HepG2 (cell line): ENCODE results near the gene GPR12. TPM values are rescaled to one million over a fixed set of nuclear protein-coding genes. Genes with fewer than 3 reads are reported as not detected.

Source experiments
- ATAC-seq: fragments of 200-7000 bp; cut with Tn5 transposase; 3 replicates; pipeline ENCODE4 v1.9.1; 2020; ENCODE audit warnings: mild to moderate bottlenecking, moderate library complexity
- BruUV-seq: library from RNA; stranded (reverse); fragments of 400-500 nt; replicated peaks from 2 replicates; lab custom pipeline; 2021; lab: Mats Ljungman, UMichigan
- CTCF ChIA-PET: fragments of 300-600 bp; formaldehyde crosslinking; extraction: SDS; loops from one replicate; lab custom pipeline; 2021; ENCODE audit warnings: low total read pairs, inconsistent platforms, low intra/inter-chr PET ratio; lab: Yijun Ruan, JAX
- POLR2A ChIA-PET: fragments of 350-600 bp; sonication (Branson Sonifier 250); formaldehyde crosslinking; loops from one replicate; lab custom pipeline; 2020; ENCODE audit warnings: antibody characterized with exemption, inconsistent platforms; lab: Yijun Ruan, JAX
- DNase-seq: peaks from one replicate; pipeline ENCODE4 v3.0.0-alpha.2; 2015; ENCODE audit warnings: low spot score
- FAIRE-seq: peaks from 3 replicates; lab custom pipeline; 2011; peaks lifted over from hg19 to GRCh38; lab: Jason Lieb, UNC
- H2AFZ ChIP-seq: one replicate; pipeline ENCODE4 v1.6.1; 2011; ENCODE audit warnings: low read length, inconsistent platforms
- H3K27ac ChIP-seq: fragments of 300-600 bp; 3 replicates; pipeline ENCODE4 v1.8.0; 2011; ENCODE audit warnings: mixed run types, mild to moderate bottlenecking, mixed read lengths, low read length, inconsistent platforms; ENCODE audit not compliant: insufficient read depth; ENCODE audit errors: extremely low read length
- H3K27me3 ChIP-seq, 2 experiments: fragments of 200-600 bp in 1 of 2; 2 replicates in 1 of 2; 3 replicates in 1 of 2; pipeline versions ENCODE4 v1.6.0 to v1.8.0; 2011; ENCODE audit warnings: low read length in 2 of 2, mild to moderate bottlenecking in 2 of 2, moderate library complexity in 2 of 2, inconsistent platforms in 1 of 2; ENCODE audit not compliant: insufficient read depth in 2 of 2, control insufficient read depth in 1 of 2
- H3K36me3 ChIP-seq, 2 experiments: fragments of 200-600 bp in 1 of 2; replicated peaks in 1 of 2; 2 replicates in 1 of 2; 3 replicates in 1 of 2; pipeline versions ENCODE4 v1.5.1 to v1.8.0; 2011; ENCODE audit warnings: low read length in 2 of 2, inconsistent platforms in 1 of 2; ENCODE audit not compliant: insufficient read depth in 2 of 2, control insufficient read depth in 1 of 2
- H3K4me1 ChIP-seq: 2 replicates; pipeline ENCODE4 v1.5.1; 2012; ENCODE audit warnings: low read length, inconsistent platforms; ENCODE audit not compliant: insufficient read depth
- H3K4me2 ChIP-seq: 2 replicates; pipeline ENCODE4 v1.6.0; 2011; ENCODE audit warnings: low read depth, low read length, inconsistent platforms
- H3K4me3 ChIP-seq, 3 experiments: fragments of 200-600 bp in 1 of 3; sonication (generic), shearing (Covaris generic) in 1 of 3; replicated peaks in 1 of 3; 2 replicates each; pipeline ENCODE4 v1.5.1; 2011 to 2016; ENCODE audit warnings: low read length in 3 of 3, inconsistent platforms in 2 of 3, low read depth in 2 of 3, mild to moderate bottlenecking in 2 of 3, control low read depth in 1 of 3, mixed read lengths in 1 of 3; ENCODE audit not compliant: insufficient read depth in 1 of 3
- H3K79me2 ChIP-seq: one replicate; pipeline ENCODE4 v1.6.1; 2011; ENCODE audit warnings: low read length, inconsistent platforms; ENCODE audit not compliant: insufficient read depth
- H3K9ac ChIP-seq: 2 replicates; pipeline ENCODE4 v1.6.0; 2011; ENCODE audit warnings: mild to moderate bottlenecking, low read depth, low read length, inconsistent platforms; ENCODE audit not compliant: insufficient read depth
- H3K9me3 ChIP-seq: 2 replicates; pipeline ENCODE4 v1.5.1; 2012; ENCODE audit warnings: mild to moderate bottlenecking, low read length
- H4K20me1 ChIP-seq: 2 replicates; pipeline ENCODE4 v1.6.0; 2011; ENCODE audit warnings: inconsistent platforms, mild to moderate bottlenecking, low read length, moderate library complexity; ENCODE audit not compliant: insufficient read depth
- FOXA1 ChIP-seq, 2 experiments: fragments of 450-650 bp in 1 of 2; sonication (generic) in 1 of 2; formaldehyde crosslinking in 1 of 2; IDR thresholded peaks; 2 replicates each; pipeline versions ENCODE4 v1.4.0 to v1.6.1; 2016 to 2020; ENCODE audit warnings: missing genetic modification reagents in 1 of 2
- PAX8 ChIP-seq: sonication (generic); formaldehyde crosslinking; IDR thresholded peaks from 2 replicates; pipeline ENCODE4 v1.8.0; 2022; ENCODE audit warnings: mild to moderate bottlenecking, missing genetic modification reagents, borderline replicate concordance
- PCBP1 ChIP-seq: fragments of 200-400 bp; formaldehyde crosslinking; IDR thresholded peaks from 2 replicates; pipeline ENCODE4 v1.6.1; 2017; ENCODE audit warnings: mild to moderate bottlenecking, low read depth, low read length, borderline replicate concordance
- RAD51 ChIP-seq: fragments of 450-650 bp; IDR thresholded peaks from 2 replicates; pipeline ENCODE4 v1.6.1; 2016; ENCODE audit warnings: borderline replicate concordance
- whole genome bisulfite sequencing: methylation state at CpG from one replicate; pipeline ENCODE4 v1.1.6; 2017; ENCODE audit warnings: low lambda C conversion rate; 5-methylcytosine and 5-hydroxymethylcytosine counted together
- in situ Hi-C: cut with HindIII; loops from 2 replicates; pipeline ENCODE4 v1.10.0; 2017; ENCODE audit warnings: low pct_unique_long_range_greater_than_20kb; ENCODE audit not compliant: extremely low pct_ligation_motif_present
- intact Hi-C: fragments of 100-400 bp; cut with micrococcal nuclease; formaldehyde crosslinking; loops from one replicate; pipeline ENCODE4 v1.10.0; 2022; ENCODE audit not compliant: unreplicated experiment
- polyA plus RNA-seq, 8 experiments: library from polyadenylated mRNA; depleted of rRNA in 3 of 8; stranded (reverse) in 7 of 8; unstranded in 1 of 8; fragments of >200 nt; fragmentation: Illumina TruSeq in 4 of 8; extraction: Trizol in 4 of 8; gene quantifications; 2 replicates each; pipeline versions ENCODE4 v1.2.1 to v1.2.3, GENCODE V29; 2011 to 2016; ENCODE audit warnings: low read depth in 4 of 8, missing spikeins in 1 of 8, mixed read lengths in 1 of 8; ENCODE audit not compliant: insufficient read depth in 1 of 8
- total RNA-seq, 5 experiments: library from RNA; depleted of rRNA; stranded (reverse); fragments of >200 nt; fragmentation: Illumina TruSeq; extraction: Trizol; gene quantifications; 2 replicates each; pipeline ENCODE4 v1.2.3, GENCODE V29; 2016; ENCODE audit warnings: low read depth in 1 of 5
- TF ChIP-seq, protein P1 (sequence below): sonication (generic); formaldehyde crosslinking; IDR thresholded peaks from 2 replicates; pipeline ENCODE4 v1.4.0; 2020; ENCODE audit warnings: missing genetic modification reagents
- TF ChIP-seq, protein P2 (sequence below): sonication (generic); formaldehyde crosslinking; IDR thresholded peaks from 2 replicates; pipeline ENCODE4 v1.5.1; 2020; ENCODE audit warnings: missing genetic modification reagents, mild to moderate bottlenecking, borderline replicate concordance

Gene GPR12
- total and polyA plus RNA-seq, 2 of the 13 experiments (the other 11 are each of a cell fraction or from before 2014, with no cell fraction given), result not detected

DNA sequence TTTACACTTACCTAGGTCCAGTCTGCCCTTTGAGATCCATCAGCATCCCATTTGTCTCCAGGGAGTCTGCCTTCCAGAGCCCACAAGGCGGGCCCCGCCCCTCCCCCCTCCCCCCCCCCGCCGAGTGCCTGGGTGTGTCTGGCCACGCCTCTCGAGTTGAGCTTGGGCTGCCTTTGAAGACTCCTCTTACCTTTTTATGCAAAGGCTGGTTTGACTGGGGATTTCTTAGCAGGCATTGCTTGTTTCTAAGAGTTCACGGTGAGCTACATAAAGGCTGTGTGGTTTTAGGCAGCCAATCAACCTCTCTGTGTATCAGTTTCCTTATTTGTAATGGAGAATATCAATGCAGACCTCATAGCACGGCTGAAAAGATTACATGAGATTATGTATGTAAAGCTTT, 11.3 kb downstream of the GPR12 start:
- intact Hi-C loops, result no loop called here
- Histone ChIP-seq H3K4me1 (no peaks in the 10 kb centered on the region), H3K9me3 (no peaks in the 10 kb centered on the region), H2AFZ (no peak overlapping the region), H4K20me1 (no peaks in the 10 kb centered on the region), H3K4me2 (no peak overlapping the region), H3K36me3 (no peaks in the 10 kb centered on the region), H3K4me3 (no peak overlapping the region), H3K9ac (no peak overlapping the region)
- BruUV-seq, result no TSS peak
- in situ Hi-C loops, result no loop called here
- DNase-seq, result no peak
- POLR2A ChIA-PET, result no interaction called here
- 4% methylated on average over 8 of the region's 8 CpGs for WGBS
- TF ChIP-seq PCBP1, result no peak
- TF ChIP-seq, protein P1, sequence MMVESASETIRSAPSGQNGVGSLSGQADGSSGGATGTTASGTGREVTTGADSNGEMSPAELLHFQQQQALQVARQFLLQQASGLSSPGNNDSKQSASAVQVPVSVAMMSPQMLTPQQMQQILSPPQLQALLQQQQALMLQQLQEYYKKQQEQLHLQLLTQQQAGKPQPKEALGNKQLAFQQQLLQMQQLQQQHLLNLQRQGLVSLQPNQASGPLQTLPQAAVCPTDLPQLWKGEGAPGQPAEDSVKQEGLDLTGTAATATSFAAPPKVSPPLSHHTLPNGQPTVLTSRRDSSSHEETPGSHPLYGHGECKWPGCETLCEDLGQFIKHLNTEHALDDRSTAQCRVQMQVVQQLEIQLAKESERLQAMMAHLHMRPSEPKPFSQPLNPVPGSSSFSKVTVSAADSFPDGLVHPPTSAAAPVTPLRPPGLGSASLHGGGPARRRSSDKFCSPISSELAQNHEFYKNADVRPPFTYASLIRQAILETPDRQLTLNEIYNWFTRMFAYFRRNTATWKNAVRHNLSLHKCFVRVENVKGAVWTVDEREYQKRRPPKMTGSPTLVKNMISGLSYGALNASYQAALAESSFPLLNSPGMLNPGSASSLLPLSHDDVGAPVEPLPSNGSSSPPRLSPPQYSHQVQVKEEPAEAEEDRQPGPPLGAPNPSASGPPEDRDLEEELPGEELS, result no peak
- TF ChIP-seq FOXA1 (IDR thresholded peaks at IDR 0.05), result no peak
- no peak for TF ChIP-seq FOXA1 (CRISPR knock-in tag; IDR thresholded peaks at IDR 0.05)
- TF ChIP-seq PAX8 (CRISPR knock-in tag), result no peak
- no peak for TF ChIP-seq RAD51
- TF ChIP-seq, protein P2, sequence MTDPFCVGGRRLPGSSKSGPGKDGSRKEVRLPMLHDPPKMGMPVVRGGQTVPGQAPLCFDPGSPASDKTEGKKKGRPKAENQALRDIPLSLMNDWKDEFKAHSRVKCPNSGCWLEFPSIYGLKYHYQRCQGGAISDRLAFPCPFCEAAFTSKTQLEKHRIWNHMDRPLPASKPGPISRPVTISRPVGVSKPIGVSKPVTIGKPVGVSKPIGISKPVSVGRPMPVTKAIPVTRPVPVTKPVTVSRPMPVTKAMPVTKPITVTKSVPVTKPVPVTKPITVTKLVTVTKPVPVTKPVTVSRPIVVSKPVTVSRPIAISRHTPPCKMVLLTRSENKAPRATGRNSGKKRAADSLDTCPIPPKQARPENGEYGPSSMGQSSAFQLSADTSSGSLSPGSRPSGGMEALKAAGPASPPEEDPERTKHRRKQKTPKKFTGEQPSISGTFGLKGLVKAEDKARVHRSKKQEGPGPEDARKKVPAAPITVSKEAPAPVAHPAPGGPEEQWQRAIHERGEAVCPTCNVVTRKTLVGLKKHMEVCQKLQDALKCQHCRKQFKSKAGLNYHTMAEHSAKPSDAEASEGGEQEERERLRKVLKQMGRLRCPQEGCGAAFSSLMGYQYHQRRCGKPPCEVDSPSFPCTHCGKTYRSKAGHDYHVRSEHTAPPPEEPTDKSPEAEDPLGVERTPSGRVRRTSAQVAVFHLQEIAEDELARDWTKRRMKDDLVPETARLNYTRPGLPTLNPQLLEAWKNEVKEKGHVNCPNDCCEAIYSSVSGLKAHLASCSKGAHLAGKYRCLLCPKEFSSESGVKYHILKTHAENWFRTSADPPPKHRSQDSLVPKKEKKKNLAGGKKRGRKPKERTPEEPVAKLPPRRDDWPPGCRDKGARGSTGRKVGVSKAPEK (CRISPR knock-in tag), result no peak
- TF ChIP-seq, all 625 proteins: peak for 0
- Histone ChIP-seq H3K27me3 (peaks cover 2 to 20% of the 10 kb centered on the region in 2 experiments; a peak in 2 of 5 replicates), H3K27ac (no peak overlapping the region), H3K79me2 (no peaks in the 10 kb centered on the region)
- CTCF ChIA-PET, result no interaction called here
- no peak for ATAC-seq
- FAIRE-seq, result no peak
